Measurements from ENCODE around the gene HES5. TPM values are rescaled to one million over a fixed set of nuclear protein-coding genes. Genes with fewer than 3 reads are reported as not detected.

The HES5 gene
- polyA plus RNA-seq, 1 donor (not counting 4 experiments of a cell fraction or from before 2014, with no cell fraction given): 0.33 TPM

GRCh38 chr1:2561446-2561845, 31.4 kb upstream of the HES5 start:
- no peak for TF ChIP-seq CTCF (optimal IDR thresholded peaks at IDR 0.05 in 1 of 3, IDR thresholded peaks at IDR 0.05 in 1 of 3, conservative IDR thresholded peaks at IDR 0.05 in 1 of 3; ENCODE audit: extremely low read depth in 1 of 3, insufficient read depth in 2 of 3, low read length in 3 of 3)
- no peak for TF ChIP-seq EZH2 (IDR thresholded peaks at IDR 0.05; ENCODE audit: low read length)
- no peak overlapping the region for H3K27ac ChIP-seq (ENCODE audit: control insufficient read depth, insufficient read depth, low read length)
- H3K4me1 ChIP-seq (ENCODE audit: control insufficient read depth, extremely low read depth, insufficient read depth, low read length): peaks cover 3% of the 10 kb centered on the region
- H3K4me3 ChIP-seq (ENCODE audit: control insufficient read depth in 2 of 3, extremely low read depth in 1 of 3, insufficient read depth in 2 of 3, low read depth in 1 of 3, low read length in 3 of 3): no peak overlapping the region
- no peaks in the 10 kb centered on the region for H3K9me3 ChIP-seq (ENCODE audit: control insufficient read depth, low read depth, low read length)
- no peaks in the 10 kb centered on the region for H3K9me1 ChIP-seq (ENCODE audit: control insufficient read depth, extremely low read depth, insufficient read depth, low read length)
- peaks cover 21% of the 10 kb centered on the region for H3K27me3 ChIP-seq (ENCODE audit: control insufficient read depth, extremely low read depth, insufficient read depth, low read length)
- DNase-seq (ENCODE audit: low read depth, low spot score) (no peak), FAIRE-seq (no peak)
- H2AFZ ChIP-seq (ENCODE audit: control insufficient read depth, low read length): no peak overlapping the region
- no peaks in the 10 kb centered on the region for H3K79me2 ChIP-seq (ENCODE audit: control insufficient read depth, insufficient read depth, low read length)
- H4K20me1 ChIP-seq (ENCODE audit: control insufficient read depth, extremely low read depth, insufficient read depth, low read length): no peaks in the 10 kb centered on the region
- no peak overlapping the region for H3K4me2 ChIP-seq (ENCODE audit: control insufficient read depth, extremely low read depth, insufficient read depth, low read depth, low read length)
- no peak overlapping the region for H3K9ac ChIP-seq (ENCODE audit: control insufficient read depth, extremely low read depth, insufficient read depth, low read length)
- dilution Hi-C loops (cut with MboI; ENCODE audit: extremely low pct_ligation_motif_present, low sequenced_read_pairs): no loop called here
- no peaks in the 10 kb centered on the region for H3K36me3 ChIP-seq (ENCODE audit: control insufficient read depth in 2 of 2, extremely low read depth in 1 of 2, insufficient read depth in 2 of 2, low read length in 2 of 2)

DNA sequence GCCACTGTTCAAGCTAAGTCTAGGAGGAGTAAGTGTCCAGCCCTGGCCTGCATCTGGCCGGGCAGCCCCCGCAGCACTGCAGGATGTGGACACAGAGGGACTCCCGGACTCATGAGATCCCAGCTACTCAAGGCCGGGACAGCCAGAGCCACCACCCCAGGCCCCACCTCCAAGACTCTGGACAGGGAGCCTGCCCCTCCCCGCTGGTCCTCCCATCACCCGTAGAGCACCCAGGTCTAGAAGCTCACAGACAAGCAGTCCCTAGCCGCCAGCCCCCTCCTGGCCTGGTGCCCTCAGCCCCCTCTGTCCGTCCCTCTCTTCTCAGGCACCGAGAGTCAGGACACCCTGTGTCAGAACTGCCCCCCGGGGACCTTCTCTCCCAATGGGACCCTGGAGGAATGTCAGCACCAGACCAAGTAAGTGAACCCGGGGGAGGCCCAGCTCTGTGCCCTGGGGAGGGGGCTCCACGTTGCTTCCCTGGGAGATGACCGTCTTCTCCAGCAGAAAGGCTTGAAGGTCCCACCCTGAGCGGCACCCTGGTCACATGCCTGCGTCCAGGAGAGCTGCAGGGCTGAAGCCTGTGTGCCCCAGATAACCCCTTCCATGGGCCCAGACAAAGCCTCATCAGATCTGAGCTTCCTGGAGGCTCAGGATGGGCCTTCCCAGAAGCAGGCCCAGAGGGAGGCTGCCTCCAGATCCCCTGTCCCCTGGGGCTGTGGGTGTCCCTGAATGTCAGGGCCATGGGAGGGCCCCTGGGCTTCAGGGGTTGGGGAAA, 30.4 kb upstream of the HES5 start:
- H3K36me3 ChIP-seq (ENCODE audit: control insufficient read depth in 2 of 2, extremely low read depth in 1 of 2, insufficient read depth in 2 of 2, low read length in 2 of 2): no peaks in the 10 kb centered on the region
- no peak overlapping the region for H3K27ac ChIP-seq (ENCODE audit: control insufficient read depth, insufficient read depth, low read length)
- H3K4me1 ChIP-seq (ENCODE audit: control insufficient read depth, extremely low read depth, insufficient read depth, low read length): peaks cover 9% of the 10 kb centered on the region
- no peak for DNase-seq (ENCODE audit: low read depth, low spot score)
- peaks cover 13% of the 10 kb centered on the region for H3K27me3 ChIP-seq (ENCODE audit: control insufficient read depth, extremely low read depth, insufficient read depth, low read length)
- no peaks in the 10 kb centered on the region for H3K9me3 ChIP-seq (ENCODE audit: control insufficient read depth, low read depth, low read length)
- H3K4me2 ChIP-seq (ENCODE audit: control insufficient read depth, extremely low read depth, insufficient read depth, low read depth, low read length): no peak overlapping the region
- no peaks in the 10 kb centered on the region for H4K20me1 ChIP-seq (ENCODE audit: control insufficient read depth, extremely low read depth, insufficient read depth, low read length)
- H3K9ac ChIP-seq (ENCODE audit: control insufficient read depth, extremely low read depth, insufficient read depth, low read length): no peak overlapping the region
- no peak overlapping the region for H2AFZ ChIP-seq (ENCODE audit: control insufficient read depth, low read length)
- no peak for TF ChIP-seq EZH2 (IDR thresholded peaks at IDR 0.05; ENCODE audit: low read length)
- TF ChIP-seq CTCF (optimal IDR thresholded peaks at IDR 0.05 in 1 of 3, IDR thresholded peaks at IDR 0.05 in 1 of 3, conservative IDR thresholded peaks at IDR 0.05 in 1 of 3; ENCODE audit: extremely low read depth in 1 of 3, insufficient read depth in 2 of 3, low read length in 3 of 3): no peak
- no peak overlapping the region for H3K4me3 ChIP-seq (ENCODE audit: control insufficient read depth in 2 of 3, extremely low read depth in 1 of 3, insufficient read depth in 2 of 3, low read depth in 1 of 3, low read length in 3 of 3)
- no peaks in the 10 kb centered on the region for H3K79me2 ChIP-seq (ENCODE audit: control insufficient read depth, insufficient read depth, low read length)
- FAIRE-seq: no peak
- no peaks in the 10 kb centered on the region for H3K9me1 ChIP-seq (ENCODE audit: control insufficient read depth, extremely low read depth, insufficient read depth, low read length)
- dilution Hi-C loops (cut with MboI; ENCODE audit: extremely low pct_ligation_motif_present, low sequenced_read_pairs): no loop called here

Measured in keratinocyte (primary cell).